ENCODE measurements around the gene AMBP. TPM values are rescaled to one million over a fixed set of nuclear protein-coding genes. Genes with fewer than 3 reads are reported as not detected.

AMBP gene
- total RNA-seq, 6 experiments from 2014 or later = 2,202 to 7,072 (median 5,221) TPM

DNA sequence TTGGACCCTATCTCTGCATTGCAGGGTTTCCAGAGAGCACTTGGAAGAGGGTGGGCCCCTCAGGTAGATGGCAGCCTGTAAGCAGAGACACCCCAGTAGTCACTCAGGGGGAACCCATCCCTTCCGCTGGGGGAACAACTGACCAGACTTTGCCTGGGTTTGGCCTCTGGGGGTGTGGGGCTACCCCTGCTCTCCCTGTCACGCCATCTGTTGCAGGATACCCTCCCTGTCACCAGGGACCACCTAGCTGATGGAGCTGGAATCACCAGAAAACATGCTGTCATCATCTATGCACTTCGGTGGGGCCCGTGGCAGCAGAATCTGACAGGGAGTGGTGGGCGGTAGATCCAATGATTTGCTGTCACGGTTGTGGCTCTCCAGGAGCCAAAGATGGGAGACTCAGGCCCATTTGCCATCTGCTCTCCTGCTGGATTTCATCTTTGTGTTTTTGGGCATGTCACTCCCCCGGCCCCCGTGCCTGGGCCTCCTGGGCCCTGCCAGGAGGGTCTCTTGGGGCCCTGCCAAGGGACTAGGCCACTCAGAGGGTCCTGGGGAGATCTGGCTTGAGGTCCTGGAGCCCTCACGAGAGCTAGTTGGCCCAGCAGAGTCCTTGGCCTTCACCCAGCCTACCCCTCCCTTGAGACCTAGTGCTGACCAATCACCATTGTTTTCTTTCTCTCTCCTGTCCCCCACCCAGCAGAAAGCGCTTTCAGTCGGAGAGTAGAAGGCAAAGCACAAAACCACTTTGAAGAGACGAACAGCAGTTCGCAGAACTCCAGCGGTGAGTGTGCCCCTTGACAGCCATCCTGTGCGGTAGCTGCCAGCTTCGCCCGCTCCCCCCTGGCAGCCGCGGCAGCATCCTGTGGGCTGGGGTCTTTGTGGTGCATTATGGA is 45.9 kb downstream of the AMBP start:
- intact Hi-C loops (cut with DNase I) = loop anchor here in 1 of 2 donors (10.0 kb wide), 1 partner anchor 227 kb away; no protein-coding TSS in a partner anchor
- no peak overlapping the region for H3K27ac ChIP-seq
- ATAC-seq = no peak
- H3K9me3 ChIP-seq = no peaks in the 10 kb centered on the region
- no peaks in the 10 kb centered on the region for H3K4me1 ChIP-seq
- H3K4me3 ChIP-seq = no peak overlapping the region
- peaks cover 0 to 11% (median 4%) of the 10 kb centered on the region in 4 donors for H3K36me3 ChIP-seq
- WGBS (ENCODE audit: insufficient coverage, low coverage, low lambda C conversion rate, missing lambda C conversion rate) = 96% methylated on average over 8 of the region's 19 CpGs
- peak in 1 of 3 donors; percentile 42 for DNase-seq
- TF ChIP-seq, protein P1, sequence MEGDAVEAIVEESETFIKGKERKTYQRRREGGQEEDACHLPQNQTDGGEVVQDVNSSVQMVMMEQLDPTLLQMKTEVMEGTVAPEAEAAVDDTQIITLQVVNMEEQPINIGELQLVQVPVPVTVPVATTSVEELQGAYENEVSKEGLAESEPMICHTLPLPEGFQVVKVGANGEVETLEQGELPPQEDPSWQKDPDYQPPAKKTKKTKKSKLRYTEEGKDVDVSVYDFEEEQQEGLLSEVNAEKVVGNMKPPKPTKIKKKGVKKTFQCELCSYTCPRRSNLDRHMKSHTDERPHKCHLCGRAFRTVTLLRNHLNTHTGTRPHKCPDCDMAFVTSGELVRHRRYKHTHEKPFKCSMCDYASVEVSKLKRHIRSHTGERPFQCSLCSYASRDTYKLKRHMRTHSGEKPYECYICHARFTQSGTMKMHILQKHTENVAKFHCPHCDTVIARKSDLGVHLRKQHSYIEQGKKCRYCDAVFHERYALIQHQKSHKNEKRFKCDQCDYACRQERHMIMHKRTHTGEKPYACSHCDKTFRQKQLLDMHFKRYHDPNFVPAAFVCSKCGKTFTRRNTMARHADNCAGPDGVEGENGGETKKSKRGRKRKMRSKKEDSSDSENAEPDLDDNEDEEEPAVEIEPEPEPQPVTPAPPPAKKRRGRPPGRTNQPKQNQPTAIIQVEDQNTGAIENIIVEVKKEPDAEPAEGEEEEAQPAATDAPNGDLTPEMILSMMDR (IDR thresholded peaks at IDR 0.05) = no peak
- TF ChIP-seq POLR2A (IDR thresholded peaks at IDR 0.05) = no peak
- H3K27me3 ChIP-seq = no peaks in the 10 kb centered on the region

DNA sequence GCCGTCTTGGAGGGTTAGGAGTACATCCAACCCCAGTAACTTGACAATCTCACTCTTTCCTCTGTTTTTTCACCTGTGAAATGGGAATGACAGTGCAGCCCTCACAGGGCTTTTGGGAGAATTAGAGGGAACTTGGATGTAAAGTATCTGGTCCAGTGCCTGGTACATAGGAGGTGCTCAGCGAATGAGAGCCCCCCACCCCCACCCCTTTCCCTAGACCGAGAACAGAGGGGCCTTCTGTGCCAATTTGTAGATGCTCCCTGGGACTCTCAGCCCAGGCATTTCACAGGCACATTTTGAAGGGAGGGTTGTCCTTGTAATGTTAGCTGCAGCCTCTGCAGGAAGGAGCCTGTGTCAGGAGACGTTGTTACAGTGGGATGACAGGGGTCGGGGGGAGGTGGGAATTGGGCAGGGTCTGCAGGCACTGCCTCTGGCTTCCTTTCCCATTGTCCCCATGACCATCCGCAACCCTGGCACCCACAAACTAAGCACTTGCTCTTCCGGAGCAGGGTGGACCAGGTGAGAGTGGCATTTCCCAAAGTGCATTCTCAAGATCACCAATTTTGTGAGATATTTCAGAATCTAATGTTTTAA is 47.0 kb downstream of the AMBP start:
- H3K27ac ChIP-seq = no peak overlapping the region
- H3K9me3 ChIP-seq = no peaks in the 10 kb centered on the region
- WGBS (ENCODE audit: insufficient coverage, low coverage, low lambda C conversion rate, missing lambda C conversion rate) = 77% methylated on average over 3 of the region's 7 CpGs
- DNase-seq (peak in 1 of 3 donors; percentile 14), ATAC-seq (no peak)
- TF ChIP-seq, protein P1 (IDR thresholded peaks at IDR 0.05) = no peak
- TF ChIP-seq POLR2A (IDR thresholded peaks at IDR 0.05) = no peak
- intact Hi-C loops (cut with DNase I) = loop anchor here in 1 of 2 donors (10.0 kb wide), 1 partner anchor 226 kb away; no protein-coding TSS in a partner anchor
- H3K36me3 ChIP-seq = peaks cover 0 to 3% (median 2%) of the 10 kb centered on the region in 4 donors
- H3K27me3 ChIP-seq = no peaks in the 10 kb centered on the region
- H3K4me3 ChIP-seq = no peak overlapping the region
- H3K4me1 ChIP-seq = no peaks in the 10 kb centered on the region

- intact Hi-C loops (cut with DNase I) = loop anchor here in 1 of 2 donors (10.0 kb wide), 1 partner anchor 226 kb away; no protein-coding TSS in a partner anchor
Observed at GRCh38 chr9:114030364-114030763, 47.7 kb downstream of the AMBP start.

More at GRCh38 chr9:114030364-114030763, 47.7 kb downstream of the AMBP start:
- Histone ChIP-seq H3K4me1 (no peaks in the 10 kb centered on the region), H3K9me3 (no peaks in the 10 kb centered on the region), H3K27ac (no peak overlapping the region), H3K4me3 (no peak overlapping the region), H3K36me3 (peaks cover 0 to 2% (median 0%) of the 10 kb centered on the region in 4 donors), H3K27me3 (no peaks in the 10 kb centered on the region)
- ATAC-seq (no peak), DNase-seq (no peak)
- WGBS (ENCODE audit: insufficient coverage, low coverage, low lambda C conversion rate, missing lambda C conversion rate) = 80% methylated on average over 1 of the region's 9 CpGs
- TF ChIP-seq POLR2A (IDR thresholded peaks at IDR 0.05) = no peak
- TF ChIP-seq, protein P1 (IDR thresholded peaks at IDR 0.05) = no peak

Data from right lobe of liver (tissue), 6 donors.